GM23338 (cell line): ENCODE results near the gene ESRP2. TPM values are rescaled to one million over a fixed set of nuclear protein-coding genes. Genes with fewer than 3 reads are reported as not detected.

Experiments used
- ATAC-seq: fragments of 200-7000 bp; cut with Tn5 transposase; 3 replicates; pipeline ENCODE4 v1.9.1; 2020
- DNase-seq: peaks from one replicate; pipeline ENCODE4 v3.0.0-alpha.2; 2015; ENCODE audit warnings: low spot score
- H2AFZ ChIP-seq: fragments of 200-600 bp; sonication (generic); 2 replicates; pipeline ENCODE4 v1.8.0; 2016; ENCODE audit warnings: antibody characterized with exemption, mild to moderate bottlenecking, moderate library complexity
- H3F3A ChIP-seq: fragments of 200-600 bp; sonication (generic); replicated peaks from 2 replicates; pipeline ENCODE4 v1.8.0; 2017; ENCODE audit warnings: antibody characterized with exemption, mixed run types, low read depth
- H3K27ac ChIP-seq: fragments of 200-600 bp; sonication (generic); 2 replicates; pipeline ENCODE4 v1.6.1; 2016; ENCODE audit warnings: low read depth
- H3K27me3 ChIP-seq: fragments of 200-600 bp; sonication (generic); 2 replicates; pipeline ENCODE4 v1.8.0; 2016; ENCODE audit warnings: mild to moderate bottlenecking, mixed run types, moderate library complexity; ENCODE audit not compliant: insufficient read depth
- H3K36me3 ChIP-seq: fragments of 200-600 bp; sonication (generic); 2 replicates; pipeline ENCODE4 v1.8.0; 2016; ENCODE audit warnings: mild to moderate bottlenecking; ENCODE audit not compliant: insufficient read depth
- H3K4me1 ChIP-seq: fragments of 200-600 bp; sonication (generic); 2 replicates; pipeline ENCODE4 v1.8.0; 2016; ENCODE audit warnings: mild to moderate bottlenecking, moderate library complexity; ENCODE audit not compliant: insufficient read depth
- H3K4me2 ChIP-seq: fragments of 200-600 bp; sonication (generic); 2 replicates; pipeline ENCODE4 v1.7.1; 2017; ENCODE audit warnings: mixed run types
- H3K4me3 ChIP-seq: fragments of 200-600 bp; sonication (generic); 2 replicates; pipeline ENCODE4 v1.6.1; 2016; ENCODE audit warnings: mixed run types
- H3K79me2 ChIP-seq: fragments of 200-600 bp; sonication (generic); replicated peaks from 2 replicates; pipeline ENCODE4 v1.8.0; 2017; ENCODE audit warnings: mild to moderate bottlenecking; ENCODE audit not compliant: insufficient read depth
- H3K9me2 ChIP-seq: fragments of 200-600 bp; sonication (generic); 2 replicates; pipeline ENCODE4 v1.8.0; 2017; ENCODE audit not compliant: insufficient read depth
- H4K20me1 ChIP-seq: fragments of 200-600 bp; sonication (generic); replicated peaks from 2 replicates; pipeline ENCODE4 v1.8.0; 2017; ENCODE audit warnings: mild to moderate bottlenecking; ENCODE audit not compliant: insufficient read depth
- H3K27ac Mint-ChIP-seq: 2 replicates; pipeline ENCODE4 v1.8.0; 2020; ENCODE audit warnings: inconsistent platforms, mild to moderate bottlenecking, moderate library complexity, mixed read lengths
- H3K27me3 Mint-ChIP-seq: 3 replicates; pipeline ENCODE4 v1.8.0; 2022; ENCODE audit warnings: low read depth, mild to moderate bottlenecking, moderate library complexity, mixed read lengths, inconsistent platforms; ENCODE audit not compliant: insufficient read depth, poor library complexity
- H3K36me3 Mint-ChIP-seq: 3 replicates; pipeline ENCODE4 v1.8.0; 2021; ENCODE audit warnings: low read depth, mild to moderate bottlenecking, inconsistent platforms, moderate library complexity, mixed read lengths
- H3K4me1 Mint-ChIP-seq: 3 replicates; pipeline ENCODE4 v1.8.0; 2020; ENCODE audit warnings: mild to moderate bottlenecking, inconsistent platforms, mixed read lengths
- H3K4me3 Mint-ChIP-seq: 3 replicates; pipeline ENCODE4 v1.8.0; 2021; ENCODE audit warnings: moderate library complexity, mild to moderate bottlenecking, inconsistent platforms, mixed read lengths
- H3K9me3 Mint-ChIP-seq: 3 replicates; pipeline ENCODE4 v1.8.0; 2020; ENCODE audit warnings: moderate library complexity, mild to moderate bottlenecking, inconsistent platforms, mixed read lengths
- EZH2 ChIP-seq: fragments of 200-600 bp; sonication (generic); IDR thresholded peaks from one replicate; pipeline ENCODE4 v1.8.0; 2017; ENCODE audit warnings: antibody characterized with exemption, mild to moderate bottlenecking, low read depth; ENCODE audit not compliant: unreplicated experiment
- JUNB ChIP-seq: IDR thresholded peaks from one replicate; pipeline ENCODE4 v1.6.1; 2016; ENCODE audit warnings: antibody characterized with exemption; ENCODE audit not compliant: unreplicated experiment
- NANOG ChIP-seq: IDR thresholded peaks from 2 replicates; pipeline ENCODE4 v1.6.1; 2016; ENCODE audit warnings: antibody characterized with exemption, borderline replicate concordance
- POLR2AphosphoS5 ChIP-seq: IDR thresholded peaks from 2 replicates; pipeline ENCODE4 v1.6.1; 2016; ENCODE audit warnings: antibody characterized with exemption, low read depth
- REST ChIP-seq: IDR thresholded peaks from one replicate; pipeline ENCODE4 v1.6.1; 2018; ENCODE audit warnings: antibody characterized with exemption; ENCODE audit not compliant: unreplicated experiment
- STAT1 ChIP-seq: IDR thresholded peaks from one replicate; pipeline ENCODE4 v1.6.1; 2016; ENCODE audit warnings: antibody characterized with exemption; ENCODE audit not compliant: unreplicated experiment
- ZNF114 ChIP-seq: fragments of 250-450 bp; sonication (Bioruptor Pico); IDR thresholded peaks from 2 replicates; pipeline ENCODE4 v1.5.0; 2020; ENCODE audit warnings: mild to moderate bottlenecking, moderate library complexity
- ZNF331 ChIP-seq: fragments of 250-450 bp; sonication (Bioruptor Pico); IDR thresholded peaks from 2 replicates; pipeline ENCODE4 v1.5.0; 2020; ENCODE audit warnings: low read depth, mild to moderate bottlenecking, moderate library complexity
- ZNF462 ChIP-seq: fragments of 250-450 bp; sonication (Bioruptor Pico); IDR thresholded peaks from 2 replicates; pipeline ENCODE4 v1.5.0; 2020; ENCODE audit warnings: mild to moderate bottlenecking, moderate library complexity
- polyA plus RNA-seq: library from polyadenylated mRNA; unstranded; fragments of >200 nt; fragmentation: Nextera tagmentation; extraction: Ambion mirVana; gene quantifications from 2 replicates; pipeline ENCODE4 v1.2.1, GENCODE V29; 2016
- total RNA-seq: library from RNA; depleted of rRNA; stranded (reverse); fragments of >200 nt; shearing (Covaris generic); gene quantifications from 2 replicates; pipeline ENCODE4 v1.2.3, GENCODE V29; 2014
- TF ChIP-seq, protein P1 (sequence below): IDR thresholded peaks from 2 replicates; pipeline ENCODE4 v1.6.1; 2016; ENCODE audit warnings: antibody characterized with exemption

Gene ESRP2
- total and polyA plus RNA-seq, 2 experiments from 2014 or later: 16.2 to 44.0 TPM

- TF ChIP-seq ZNF462 (no peak), EZH2 (no peak), NANOG (no peak), STAT1 (no peak)
- TF ChIP-seq, protein P1, sequence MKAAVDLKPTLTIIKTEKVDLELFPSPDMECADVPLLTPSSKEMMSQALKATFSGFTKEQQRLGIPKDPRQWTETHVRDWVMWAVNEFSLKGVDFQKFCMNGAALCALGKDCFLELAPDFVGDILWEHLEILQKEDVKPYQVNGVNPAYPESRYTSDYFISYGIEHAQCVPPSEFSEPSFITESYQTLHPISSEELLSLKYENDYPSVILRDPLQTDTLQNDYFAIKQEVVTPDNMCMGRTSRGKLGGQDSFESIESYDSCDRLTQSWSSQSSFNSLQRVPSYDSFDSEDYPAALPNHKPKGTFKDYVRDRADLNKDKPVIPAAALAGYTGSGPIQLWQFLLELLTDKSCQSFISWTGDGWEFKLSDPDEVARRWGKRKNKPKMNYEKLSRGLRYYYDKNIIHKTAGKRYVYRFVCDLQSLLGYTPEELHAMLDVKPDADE: no peak
Measured at GRCh38 chr16:68226116-68226515, 9.8 kb downstream of the ESRP2 start (continued).

DNA sequence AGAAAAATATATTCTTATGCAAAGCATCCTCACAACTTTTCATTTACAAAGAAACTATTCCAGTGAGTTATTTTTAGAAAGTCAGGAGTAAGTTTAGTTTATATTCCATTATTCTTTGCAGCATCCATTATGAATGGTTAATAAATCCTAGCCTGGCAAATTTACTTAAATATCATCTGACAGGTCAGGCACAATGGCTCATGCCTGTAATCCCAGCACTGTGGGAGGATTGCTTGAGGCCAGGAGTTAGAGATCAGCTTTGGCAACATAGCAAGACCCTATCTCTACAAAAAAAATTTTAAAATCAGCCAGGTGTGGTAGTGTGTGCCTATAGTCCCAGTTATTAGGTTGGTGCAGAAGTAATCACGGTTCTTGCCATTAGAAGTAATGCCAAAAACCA is 12.9 kb downstream of the ESRP2 start:
- H3F3A ChIP-seq: 0 out of 2 replicates have a peak, but pooled peaks cover 3% of the 10 kb centered on the region
- Mint-ChIP-seq H3K4me1 (peaks cover 11% of the 10 kb centered on the region; the same call in 2 of the 3 replicates), H3K9me3 (no peaks in the 10 kb centered on the region), H3K27ac (no peak overlapping the region), H3K36me3 (0 out of 3 replicates have a peak, but pooled peaks cover 2% of the 10 kb centered on the region), H3K4me3 (no peak overlapping the region), H3K27me3 (peaks cover 4% of the 10 kb centered on the region)
- no peak overlapping the region for H3K4me2 ChIP-seq
- H3K4me3 ChIP-seq: no peak overlapping the region
- peaks cover 4% of the 10 kb centered on the region; the same call in 1 of the 2 replicates for H3K36me3 ChIP-seq
- H3K79me2 ChIP-seq: no peaks in the 10 kb centered on the region
- no peaks in the 10 kb centered on the region; the same call in 1 of the 2 replicates for H3K4me1 ChIP-seq
- ATAC-seq (no peak), DNase-seq (no peak)
- H2AFZ ChIP-seq: no peak overlapping the region
- H3K27me3 ChIP-seq: no peaks in the 10 kb centered on the region
- no peaks in the 10 kb centered on the region; the same call in 1 of the 2 replicates for H4K20me1 ChIP-seq
- H3K9me2 ChIP-seq: no peaks in the 10 kb centered on the region
- H3K27ac ChIP-seq: no peak overlapping the region
- TF ChIP-seq STAT1 (no peak), POLR2AphosphoS5 (no peak), ZNF114 (CRISPR knock-in tag) (no peak), ZNF331 (no peak), JUNB (no peak), REST (no peak)
